ENCODE data around the gene PLCL1. TPM values are rescaled to one million over a fixed set of nuclear protein-coding genes. Genes with fewer than 3 reads are reported as not detected.

The PLCL1 gene
- total RNA-seq, 2 donors from 2014 or later: 0.14 to 0.95 TPM

- no peaks in the 10 kb centered on the region for H3K4me1 Mint-ChIP-seq (ENCODE audit: low read depth in 2 of 2)
- DNase-seq (ENCODE audit: low spot score) (no peak), ATAC-seq (no peak)
- no peaks in the 10 kb centered on the region for H3K27me3 Mint-ChIP-seq
- H3K4me3 Mint-ChIP-seq: no peak overlapping the region
- no peaks in the 10 kb centered on the region for H3K9me3 Mint-ChIP-seq
- no peak overlapping the region for H3K27ac Mint-ChIP-seq
- H3K36me3 Mint-ChIP-seq: no peaks in the 10 kb centered on the region
Measured at GRCh38 chr2:198056836-198057235, 252.4 kb downstream of the PLCL1 start.

- ATAC-seq (no peak), DNase-seq (ENCODE audit: low spot score) (no peak)
- no peak overlapping the region for H3K27ac Mint-ChIP-seq
- no peaks in the 10 kb centered on the region for H3K4me1 Mint-ChIP-seq (ENCODE audit: low read depth in 2 of 2)
- H3K9me3 Mint-ChIP-seq: no peaks in the 10 kb centered on the region
- no peaks in the 10 kb centered on the region for H3K27me3 Mint-ChIP-seq
- H3K36me3 Mint-ChIP-seq: no peaks in the 10 kb centered on the region
- no peak overlapping the region for H3K4me3 Mint-ChIP-seq
Measured at GRCh38 chr2:198059800-198060199, 255.4 kb downstream of the PLCL1 start.

DNA sequence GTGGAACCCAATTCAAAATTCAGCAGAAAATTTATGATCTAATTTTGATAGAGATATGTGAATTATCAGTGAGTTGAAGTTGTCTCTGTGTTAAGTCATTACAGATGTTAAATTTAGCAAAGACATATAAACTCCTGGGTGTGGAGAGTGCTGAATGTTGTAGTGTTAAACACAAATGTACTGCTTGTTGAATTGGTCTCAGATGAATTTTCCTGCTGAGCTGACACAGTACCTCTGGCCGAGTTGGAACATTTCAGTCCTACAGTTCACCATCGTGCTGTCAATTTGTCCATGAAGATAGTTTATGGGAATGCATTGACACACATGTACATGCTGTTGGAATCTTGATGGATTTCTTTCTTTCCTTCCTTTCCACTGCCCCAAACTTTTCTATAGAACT is 255.9 kb downstream of the PLCL1 start:
- no peaks in the 10 kb centered on the region for H3K27me3 Mint-ChIP-seq
- no peaks in the 10 kb centered on the region for H3K36me3 Mint-ChIP-seq
- H3K9me3 Mint-ChIP-seq: no peaks in the 10 kb centered on the region
- H3K27ac Mint-ChIP-seq: no peak overlapping the region
- no peaks in the 10 kb centered on the region for H3K4me1 Mint-ChIP-seq (ENCODE audit: low read depth in 2 of 2)
- ATAC-seq: no peak
- H3K4me3 Mint-ChIP-seq: no peak overlapping the region
- DNase-seq (ENCODE audit: low spot score): no peak

GRCh38 chr2:198062826-198063225 is 258.4 kb downstream of the PLCL1 start:
- no peaks in the 10 kb centered on the region for H3K9me3 Mint-ChIP-seq
- H3K36me3 Mint-ChIP-seq: no peaks in the 10 kb centered on the region
- no peaks in the 10 kb centered on the region for H3K27me3 Mint-ChIP-seq
- H3K27ac Mint-ChIP-seq: no peak overlapping the region
- no peak for DNase-seq (ENCODE audit: low spot score)
- no peak for ATAC-seq
- no peak overlapping the region for H3K4me3 Mint-ChIP-seq
- H3K4me1 Mint-ChIP-seq (ENCODE audit: low read depth in 2 of 2): no peaks in the 10 kb centered on the region

- ATAC-seq: no peak
- no peaks in the 10 kb centered on the region for H3K36me3 Mint-ChIP-seq
- DNase-seq (ENCODE audit: low spot score): no peak
- no peaks in the 10 kb centered on the region for H3K27me3 Mint-ChIP-seq
- no peaks in the 10 kb centered on the region for H3K4me1 Mint-ChIP-seq (ENCODE audit: low read depth in 2 of 2)
- H3K27ac Mint-ChIP-seq: no peak overlapping the region
- H3K9me3 Mint-ChIP-seq: no peaks in the 10 kb centered on the region
- H3K4me3 Mint-ChIP-seq: no peak overlapping the region
Measured at GRCh38 chr2:198063242-198063641, 258.8 kb downstream of the PLCL1 start.

DNA sequence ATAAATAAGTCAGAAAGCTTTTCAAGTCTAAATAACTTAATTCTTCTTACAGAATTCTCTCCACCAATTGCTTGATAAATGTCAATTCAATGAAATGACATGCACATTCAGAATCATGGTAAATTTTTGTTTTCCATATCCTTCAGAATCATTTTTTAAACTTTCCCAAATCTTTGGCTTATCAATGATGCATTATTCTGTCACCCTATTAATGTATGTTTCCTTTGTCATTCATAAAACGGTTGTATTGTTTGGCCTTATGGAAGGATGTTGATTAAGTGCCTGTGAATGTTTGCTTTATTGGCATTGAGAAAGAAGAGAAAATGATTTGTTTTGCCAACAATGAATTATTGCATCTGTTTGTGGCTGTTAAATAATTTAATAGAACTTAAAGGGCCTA is 260.9 kb downstream of the PLCL1 start:
- ATAC-seq (no peak), DNase-seq (ENCODE audit: low spot score) (no peak)
- no peaks in the 10 kb centered on the region for H3K4me1 Mint-ChIP-seq (ENCODE audit: low read depth in 2 of 2)

DNA sequence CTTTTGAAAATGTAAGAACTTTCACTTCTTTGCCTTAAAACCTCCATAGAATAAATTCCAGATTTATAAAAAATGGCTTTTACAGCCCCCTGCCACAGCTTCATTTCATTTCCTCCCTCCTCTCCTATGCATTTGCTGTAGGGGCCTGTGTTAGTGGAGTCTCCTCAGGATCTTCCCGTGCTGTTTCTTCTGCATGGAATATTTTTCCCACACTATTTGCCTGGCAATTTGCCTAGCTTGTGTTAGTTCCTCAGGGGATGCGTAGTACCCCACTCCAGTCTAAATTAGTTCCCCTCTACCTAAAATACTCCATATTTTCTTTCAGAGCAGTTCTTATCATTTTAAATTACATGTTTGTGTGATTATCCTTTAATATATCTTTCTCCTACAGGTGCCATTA is 262.2 kb downstream of the PLCL1 start:
- Mint-ChIP-seq H3K4me1 (ENCODE audit: low read depth in 2 of 2) (no peaks in the 10 kb centered on the region), H3K9me3 (no peaks in the 10 kb centered on the region), H3K27me3 (no peaks in the 10 kb centered on the region), H3K4me3 (no peak overlapping the region), H3K27ac (no peak overlapping the region), H3K36me3 (no peaks in the 10 kb centered on the region)
- no peak for ATAC-seq
- no peak for DNase-seq (ENCODE audit: low spot score)

More for the DNA sequence above, 260.9 kb downstream of the PLCL1 start:
- Mint-ChIP-seq H3K4me3 (no peak overlapping the region), H3K9me3 (no peaks in the 10 kb centered on the region), H3K27me3 (no peaks in the 10 kb centered on the region), H3K36me3 (no peaks in the 10 kb centered on the region), H3K27ac (no peak overlapping the region)

GRCh38 chr2:198072655-198073054 is 268.3 kb downstream of the PLCL1 start:
- ATAC-seq (no peak), DNase-seq (ENCODE audit: low spot score) (no peak)
- H3K36me3 Mint-ChIP-seq: peaks cover 4% of the 10 kb centered on the region
- no peaks in the 10 kb centered on the region for H3K4me1 Mint-ChIP-seq (ENCODE audit: low read depth in 2 of 2)
- no peak overlapping the region for H3K4me3 Mint-ChIP-seq
- H3K27me3 Mint-ChIP-seq: peaks cover 0 to 1% of the 10 kb centered on the region in 2 donors
- H3K27ac Mint-ChIP-seq: no peak overlapping the region
- peaks cover 3% of the 10 kb centered on the region for H3K9me3 Mint-ChIP-seq

DNA sequence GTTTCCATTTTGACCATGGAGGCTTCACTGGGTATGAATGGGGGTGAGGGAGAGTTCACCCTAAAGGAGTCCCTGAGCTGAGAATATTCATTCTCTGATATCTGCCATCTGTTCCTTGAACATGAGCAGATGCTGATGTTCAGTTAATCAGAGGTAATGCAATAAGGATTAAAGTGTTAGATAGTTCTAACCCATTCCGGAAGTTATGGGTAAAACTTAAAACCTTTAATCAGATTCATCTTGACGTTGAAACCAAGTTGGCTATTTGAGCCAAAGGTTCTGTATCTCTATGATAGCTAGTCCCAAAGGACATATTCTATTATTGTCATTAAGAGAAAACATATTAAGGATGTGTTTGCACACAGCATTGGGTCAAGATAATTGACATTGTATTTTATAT is 268.9 kb downstream of the PLCL1 start:
- peaks cover 5% of the 10 kb centered on the region for H3K36me3 Mint-ChIP-seq
- DNase-seq (ENCODE audit: low spot score) (no peak), ATAC-seq (no peak)
- no peak overlapping the region for H3K4me3 Mint-ChIP-seq
- H3K4me1 Mint-ChIP-seq (ENCODE audit: low read depth in 2 of 2): no peaks in the 10 kb centered on the region
- H3K27ac Mint-ChIP-seq: no peak overlapping the region
- H3K27me3 Mint-ChIP-seq: peaks cover 0 to 5% of the 10 kb centered on the region in 2 donors
- peaks cover 5% of the 10 kb centered on the region for H3K9me3 Mint-ChIP-seq

- ATAC-seq (no peak), DNase-seq (ENCODE audit: low spot score) (no peak)
- Mint-ChIP-seq H3K4me1 (ENCODE audit: low read depth in 2 of 2) (no peaks in the 10 kb centered on the region), H3K27ac (no peak overlapping the region), H3K9me3 (peaks cover 5% of the 10 kb centered on the region), H3K36me3 (peaks cover 5% of the 10 kb centered on the region), H3K4me3 (no peak overlapping the region), H3K27me3 (peaks cover 0 to 5% of the 10 kb centered on the region in 2 donors)
Measured at GRCh38 chr2:198077477-198077876, 273.1 kb downstream of the PLCL1 start.

DNA sequence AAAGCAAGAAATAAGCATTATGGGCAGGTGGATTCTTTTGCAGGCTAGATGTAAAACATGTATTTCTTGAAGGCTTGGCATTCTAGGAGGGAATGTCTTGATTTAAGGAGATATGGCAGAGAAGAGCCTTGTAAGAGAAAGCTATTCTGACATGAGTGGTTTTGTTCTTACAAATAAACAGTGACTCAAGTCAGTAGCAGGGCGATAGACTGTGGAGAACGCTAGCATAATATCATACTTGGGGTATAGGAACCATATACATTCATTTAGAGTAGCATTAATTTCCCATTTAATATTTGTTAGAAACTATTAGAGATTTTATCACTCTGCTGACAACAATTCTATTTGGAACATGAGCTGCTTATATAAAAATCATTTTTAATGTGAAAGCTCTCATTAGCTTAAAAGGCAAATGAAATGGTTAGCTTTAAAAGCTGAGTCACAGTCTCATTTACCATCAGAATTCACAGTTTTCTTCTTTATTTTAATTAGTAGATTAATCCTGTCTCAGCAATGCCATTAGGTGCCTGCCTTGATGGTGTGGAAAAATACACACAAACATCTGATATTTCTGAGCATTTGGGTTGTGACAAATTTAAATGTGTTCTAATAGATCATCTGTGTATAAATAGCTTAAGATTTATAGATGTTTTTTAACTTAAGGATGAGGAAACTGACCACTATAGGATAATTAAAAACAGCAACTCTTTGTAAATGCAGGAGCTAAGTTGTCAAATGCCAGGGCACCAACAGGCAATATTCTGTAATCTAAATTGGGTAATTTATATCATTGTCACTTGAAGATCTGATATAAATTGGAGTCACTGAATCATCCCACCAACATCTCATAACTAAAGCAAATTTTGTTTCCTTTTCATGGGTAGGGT is 276.7 kb downstream of the PLCL1 start:
- peaks cover 5% of the 10 kb centered on the region for H3K36me3 Mint-ChIP-seq
- ATAC-seq (no peak), DNase-seq (ENCODE audit: low spot score) (no peak)
- no peaks in the 10 kb centered on the region for H3K4me1 Mint-ChIP-seq (ENCODE audit: low read depth in 2 of 2)
- no peak overlapping the region for H3K4me3 Mint-ChIP-seq
- H3K27ac Mint-ChIP-seq: no peak overlapping the region
- peaks cover 0 to 5% of the 10 kb centered on the region in 2 donors for H3K27me3 Mint-ChIP-seq
- peaks cover 5% of the 10 kb centered on the region for H3K9me3 Mint-ChIP-seq

- Mint-ChIP-seq H3K4me3 (no peak overlapping the region), H3K4me1 (ENCODE audit: low read depth in 2 of 2) (no peaks in the 10 kb centered on the region), H3K27ac (no peak overlapping the region), H3K27me3 (no peaks in the 10 kb centered on the region), H3K9me3 (no peaks in the 10 kb centered on the region), H3K36me3 (no peaks in the 10 kb centered on the region)
- DNase-seq (ENCODE audit: low spot score) (no peak), ATAC-seq (no peak)
Measured at GRCh38 chr2:198084156-198084555, 279.8 kb downstream of the PLCL1 start.

DNA sequence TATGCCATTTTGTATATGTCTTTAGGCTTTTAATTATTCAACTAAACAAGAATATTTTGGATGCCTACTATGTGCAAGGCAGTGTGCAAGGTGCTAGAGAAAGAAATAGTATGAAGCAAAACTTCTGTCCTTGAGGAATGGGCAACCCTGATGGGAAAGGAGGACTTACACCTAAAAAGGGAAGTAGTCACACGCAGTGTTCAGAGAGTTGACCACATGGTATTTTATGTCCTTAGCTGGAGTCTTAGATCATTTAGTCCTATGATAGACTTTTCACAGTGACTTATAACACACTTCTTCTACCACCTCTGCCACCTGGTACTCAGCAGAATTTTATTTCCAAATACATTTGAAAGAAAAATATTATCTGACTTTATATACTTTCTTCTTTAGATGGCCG is 291.6 kb downstream of the PLCL1 start:
- Mint-ChIP-seq H3K27ac (no peak overlapping the region), H3K4me3 (no peak overlapping the region), H3K4me1 (ENCODE audit: low read depth in 2 of 2) (no peaks in the 10 kb centered on the region), H3K9me3 (no peaks in the 10 kb centered on the region), H3K27me3 (peaks cover 0 to 11% of the 10 kb centered on the region in 2 donors), H3K36me3 (no peaks in the 10 kb centered on the region)
- DNase-seq (ENCODE audit: low spot score) (no peak), ATAC-seq (no peak)

DNA sequence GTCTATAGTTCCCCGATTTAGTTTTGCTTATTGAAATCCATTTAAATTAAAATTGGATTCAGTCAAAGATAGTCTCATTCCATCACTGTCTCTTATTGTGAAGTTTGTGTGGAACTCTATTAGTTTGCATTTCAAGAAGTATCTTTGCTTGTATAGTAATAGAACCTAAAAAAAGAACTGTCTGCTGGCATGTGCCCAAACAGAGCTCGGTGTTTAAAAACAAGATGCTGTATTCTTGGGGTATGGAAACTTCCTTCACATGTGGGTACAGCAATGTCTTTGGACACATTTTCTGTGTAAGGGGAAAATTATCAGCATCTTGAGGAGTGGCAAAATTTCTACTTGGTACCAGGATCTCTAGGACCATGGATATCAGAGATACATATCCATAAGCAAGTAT is 292.6 kb downstream of the PLCL1 start:
- Mint-ChIP-seq H3K9me3 (no peaks in the 10 kb centered on the region), H3K4me1 (ENCODE audit: low read depth in 2 of 2) (no peaks in the 10 kb centered on the region), H3K4me3 (no peak overlapping the region), H3K27ac (no peak overlapping the region), H3K27me3 (peaks cover 0 to 9% of the 10 kb centered on the region in 2 donors), H3K36me3 (no peaks in the 10 kb centered on the region)
- DNase-seq (ENCODE audit: low spot score) (no peak), ATAC-seq (no peak)

DNA sequence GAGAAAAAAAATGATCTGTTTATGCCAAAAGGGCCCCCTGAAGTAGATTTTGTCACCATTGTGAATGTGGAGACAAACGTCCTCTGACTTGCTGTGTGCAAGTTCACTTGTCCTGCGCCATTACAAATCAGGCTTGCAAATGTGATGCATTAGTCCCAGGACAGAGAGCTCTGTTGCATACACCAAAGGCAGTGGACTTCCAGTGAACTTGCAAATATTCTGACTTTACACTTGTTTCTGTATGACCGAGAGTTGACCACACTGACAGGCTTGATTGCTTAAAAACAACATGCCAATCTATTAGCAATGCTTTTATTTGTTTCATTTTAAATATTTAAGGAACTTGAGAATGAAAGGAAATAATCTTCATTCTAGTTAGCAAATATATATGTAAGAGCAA is 293.2 kb downstream of the PLCL1 start:
- Mint-ChIP-seq H3K9me3 (no peaks in the 10 kb centered on the region), H3K27me3 (peaks cover 0 to 2% of the 10 kb centered on the region in 2 donors), H3K27ac (no peak overlapping the region), H3K36me3 (no peaks in the 10 kb centered on the region), H3K4me3 (no peak overlapping the region), H3K4me1 (ENCODE audit: low read depth in 2 of 2) (no peaks in the 10 kb centered on the region)
- ATAC-seq (no peak), DNase-seq (ENCODE audit: low spot score) (no peak)

All from natural killer cell treated with Interleukin-12 subunit alpha and Interleukin-12 subunit beta and Interleukin-15 and Interleukin-18, amount 100 ng/mL, for 72 hours (primary cell).